ENCODE data around the gene TRIP10.

The TRIP10 gene

GRCh38 chr19:6711605-6712004 lies 27.9 kb upstream of the TRIP10 start:
- DNase-seq (ENCODE audit: extremely low read depth in 1 of 2, low read depth in 1 of 2) = no peak

DNA sequence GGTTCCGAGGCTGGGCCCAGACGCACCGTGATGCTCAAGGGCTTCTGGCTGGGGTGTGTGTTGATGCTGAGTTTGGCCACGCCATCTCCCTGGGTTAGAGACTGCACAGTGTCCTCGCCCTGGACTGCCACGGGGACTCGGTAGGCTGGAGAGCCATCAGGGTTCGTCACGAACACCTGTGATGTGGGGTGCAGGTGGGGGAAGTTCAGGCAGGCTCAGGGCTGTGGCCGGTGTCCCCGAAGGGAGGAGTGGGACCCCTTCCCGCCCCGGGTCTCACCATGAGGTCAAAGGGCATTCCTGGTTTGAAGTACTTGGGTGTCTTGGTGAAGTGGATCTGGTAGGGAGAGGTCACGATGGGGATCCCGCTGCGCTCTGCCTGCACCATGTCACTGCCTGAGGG lies 27.2 kb upstream of the TRIP10 start:
- no peak for DNase-seq (ENCODE audit: extremely low read depth in 1 of 2, low read depth in 1 of 2)

DNA sequence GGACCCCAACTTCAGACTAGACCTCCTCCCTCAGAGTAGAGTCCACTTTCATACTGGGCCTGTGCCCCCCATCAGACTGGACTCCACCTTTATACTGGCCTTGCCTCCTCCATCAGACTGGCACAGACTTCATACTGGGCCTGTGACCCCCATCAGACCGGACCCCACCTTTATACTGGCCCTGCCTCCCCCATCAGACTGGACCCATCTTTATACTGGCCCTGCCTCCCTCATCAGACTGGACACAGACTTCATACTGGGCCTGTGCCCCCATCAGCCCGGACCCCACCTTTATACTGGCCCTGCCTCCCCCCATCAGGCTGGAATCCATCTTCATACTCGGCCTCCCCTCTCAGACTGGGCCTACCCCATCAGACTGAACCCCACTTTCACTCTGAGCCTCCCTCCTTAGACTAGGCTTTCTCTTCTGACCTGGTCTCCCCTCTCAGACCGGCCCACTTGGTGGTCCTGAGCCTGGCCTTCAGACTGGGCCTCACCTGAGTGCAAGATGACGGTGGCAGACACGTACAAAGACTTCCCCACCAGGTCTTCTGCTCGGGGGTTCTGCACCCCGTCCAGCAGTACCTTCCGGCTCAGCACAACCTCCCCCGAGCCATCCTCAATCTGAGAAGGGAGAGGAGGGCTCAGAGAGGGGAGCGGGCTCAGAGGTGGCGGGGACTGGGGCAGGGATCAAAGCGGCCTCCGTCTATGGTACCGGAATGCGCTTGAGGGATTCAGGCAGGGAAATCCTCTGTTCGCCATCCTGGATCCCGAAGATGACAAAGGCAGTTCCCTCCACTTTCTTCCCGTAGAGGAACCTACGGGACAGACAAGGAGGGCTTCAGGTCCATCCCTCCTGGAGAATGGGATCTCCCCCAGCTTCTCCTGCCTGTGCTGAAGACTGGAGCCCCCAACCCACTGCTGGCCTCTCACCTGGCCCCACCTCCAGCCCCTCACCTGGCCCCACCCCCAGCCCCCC lies 26.5 kb upstream of the TRIP10 start:
- no peak for DNase-seq (ENCODE audit: extremely low read depth in 1 of 2, low read depth in 1 of 2)

- DNase-seq (ENCODE audit: extremely low read depth in 1 of 2, low read depth in 1 of 2) = no peak
Observed at GRCh38 chr19:6713773-6714692, 25.4 kb upstream of the TRIP10 start.

DNA sequence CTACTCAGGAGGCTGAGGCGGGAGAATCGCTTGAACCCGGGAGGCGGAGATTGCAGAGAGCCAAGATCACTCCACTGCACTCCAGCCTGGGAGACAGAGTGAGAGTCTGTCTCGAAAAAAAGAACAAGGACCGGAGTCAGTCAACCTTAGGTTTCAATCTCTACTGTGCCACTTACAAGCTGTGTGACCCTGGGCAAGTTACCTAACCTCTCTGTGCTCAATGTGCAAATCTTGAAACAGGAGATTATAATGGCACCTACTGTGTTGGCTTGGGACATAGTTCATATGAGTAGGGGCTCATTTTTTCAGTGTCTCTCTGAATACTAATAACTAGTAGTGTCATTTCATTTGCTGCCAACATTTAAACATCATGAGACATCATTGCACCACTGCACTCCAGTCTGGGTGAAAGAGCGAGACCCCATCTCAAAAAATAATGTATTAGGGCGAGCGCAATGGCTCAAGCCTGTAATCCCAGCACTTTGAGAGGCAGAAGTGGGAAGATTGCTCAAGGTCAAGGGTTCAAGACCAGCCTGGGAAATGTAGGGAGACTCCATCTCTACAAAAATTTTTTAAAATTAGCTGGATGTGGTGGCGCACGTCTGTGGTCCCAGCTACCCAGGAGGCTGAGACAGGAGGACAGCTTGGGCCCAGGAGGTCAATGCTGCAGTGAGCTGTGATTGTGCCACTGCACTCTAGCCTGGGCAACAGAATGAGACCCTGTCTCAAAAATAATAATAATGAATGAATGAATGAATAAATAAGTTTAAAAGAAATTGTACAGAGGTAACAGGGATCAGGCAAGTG lies 24.5 kb upstream of the TRIP10 start:
- no peak for DNase-seq (ENCODE audit: extremely low read depth in 1 of 2, low read depth in 1 of 2)

DNA sequence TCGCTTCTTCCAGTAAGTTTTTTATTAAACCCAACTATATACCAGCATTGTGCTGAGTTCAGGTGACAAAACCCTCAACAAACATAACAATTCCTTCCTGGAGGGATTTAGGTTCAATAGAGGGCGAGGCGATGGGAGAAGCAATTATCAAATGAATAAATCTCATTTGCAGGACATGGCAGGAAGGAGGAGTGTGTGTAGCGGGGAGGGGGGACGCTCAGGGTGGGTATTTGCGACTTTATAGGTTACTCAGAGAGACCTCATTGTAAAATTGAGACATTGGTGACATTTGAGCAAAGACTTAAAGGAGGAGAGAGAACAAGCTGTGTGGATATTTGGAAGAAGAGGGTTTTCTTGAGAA lies 22.9 kb upstream of the TRIP10 start:
- DNase-seq (ENCODE audit: extremely low read depth in 1 of 2, low read depth in 1 of 2) = no peak

GRCh38 chr19:6717036-6717435 lies 22.4 kb upstream of the TRIP10 start:
- DNase-seq (ENCODE audit: extremely low read depth in 1 of 2, low read depth in 1 of 2) = no peak

DNA sequence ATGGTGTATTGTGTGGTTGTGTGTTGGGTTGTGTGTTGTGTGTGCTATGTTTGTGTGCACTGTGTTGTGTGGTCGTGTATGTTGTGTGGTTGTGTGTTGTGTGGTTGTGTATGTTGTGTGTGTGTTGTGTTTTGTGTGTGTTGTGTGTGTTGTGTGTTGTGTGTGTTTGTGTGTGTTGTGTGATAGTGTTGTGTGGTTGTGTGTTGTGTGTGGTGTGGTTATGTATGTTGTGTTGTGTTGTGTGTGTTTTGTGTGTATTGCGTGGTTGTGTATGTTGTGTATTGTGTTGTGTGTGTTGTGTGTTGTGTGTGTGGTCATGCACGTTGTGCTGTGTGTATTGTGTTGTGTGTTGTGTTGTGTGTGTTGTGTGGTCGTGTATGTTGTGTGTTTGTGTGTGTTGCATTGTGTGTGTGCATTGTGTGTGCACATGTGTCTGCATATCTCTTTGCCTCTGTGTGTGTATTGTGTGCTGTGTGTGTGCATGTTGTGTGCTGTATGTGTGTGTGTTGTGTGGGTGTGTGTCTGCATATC lies 22.0 kb upstream of the TRIP10 start:
- DNase-seq (ENCODE audit: extremely low read depth in 1 of 2, low read depth in 1 of 2) = no peak

DNA sequence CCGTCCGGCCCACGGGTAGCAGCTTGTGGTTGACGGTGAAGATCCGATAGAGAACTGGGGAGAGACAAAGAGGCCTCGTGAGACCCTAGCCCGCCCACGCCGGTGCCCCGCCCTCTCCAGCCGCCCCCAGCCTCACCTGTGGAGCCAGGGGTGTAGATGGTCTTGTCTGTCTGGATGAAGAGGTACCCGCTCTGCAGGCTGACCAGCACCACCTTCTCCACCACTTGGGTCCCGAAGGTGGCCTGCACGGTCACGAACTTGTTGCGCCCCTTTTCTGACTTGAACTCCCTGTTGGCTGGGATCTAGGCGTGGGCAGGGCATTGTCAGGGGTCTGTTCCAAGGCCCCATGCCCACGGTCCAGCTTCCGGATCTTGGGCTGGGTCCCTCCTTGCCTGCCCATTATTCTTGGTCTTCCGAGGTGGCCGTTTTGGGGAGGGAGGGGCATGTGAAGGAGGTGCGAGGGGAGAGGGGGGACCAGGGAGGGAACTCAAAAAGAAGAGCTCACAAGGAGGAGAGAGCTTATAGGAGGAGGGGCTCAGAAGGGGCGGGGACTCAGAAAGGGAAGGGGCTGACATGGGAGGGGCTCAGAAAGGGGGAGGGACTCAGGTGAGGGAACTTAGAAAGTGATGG lies 21.3 kb upstream of the TRIP10 start:
- DNase-seq (ENCODE audit: extremely low read depth in 1 of 2, low read depth in 1 of 2) = no peak

DNA sequence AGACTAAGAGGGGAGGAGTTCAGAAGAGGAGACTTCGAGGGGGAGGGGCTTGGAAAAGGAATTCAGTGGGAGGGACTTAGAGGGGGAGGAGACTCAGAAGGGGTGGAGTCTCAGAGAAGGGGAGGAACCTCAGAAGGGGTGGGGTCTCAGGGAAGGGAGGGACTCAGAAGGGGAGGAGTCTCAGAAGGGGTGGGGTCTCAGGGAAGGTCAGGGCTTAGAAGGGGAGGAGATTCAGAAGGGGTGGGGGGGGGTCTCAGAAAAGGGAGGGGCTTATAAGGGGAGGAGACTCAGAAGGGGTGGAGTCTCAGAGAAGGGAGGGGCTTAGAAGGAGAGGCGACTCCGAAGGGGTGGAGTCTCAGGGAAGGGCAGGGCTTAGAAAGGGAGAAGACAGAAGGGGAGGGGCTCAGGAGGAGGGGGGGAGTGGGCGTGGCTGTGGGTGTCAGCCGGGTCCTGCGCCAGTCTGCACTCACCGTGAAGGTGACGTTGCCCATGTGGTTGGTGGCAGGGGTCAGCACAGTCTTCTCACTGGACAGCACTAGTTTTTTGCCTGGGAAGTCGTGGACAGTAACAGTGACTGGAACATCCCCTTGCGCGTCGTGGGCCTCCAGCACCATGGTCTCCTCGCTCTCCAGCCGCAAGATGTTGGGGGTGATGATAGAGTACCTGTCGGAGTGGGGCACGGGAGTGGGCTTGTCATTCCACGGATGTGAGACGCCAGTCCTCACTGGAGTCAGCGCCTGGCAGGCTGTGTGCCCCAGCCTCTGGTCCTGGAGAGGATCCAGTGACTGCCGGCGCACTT lies 20.5 kb upstream of the TRIP10 start:
- DNase-seq (ENCODE audit: extremely low read depth in 1 of 2, low read depth in 1 of 2) = no peak

DNA sequence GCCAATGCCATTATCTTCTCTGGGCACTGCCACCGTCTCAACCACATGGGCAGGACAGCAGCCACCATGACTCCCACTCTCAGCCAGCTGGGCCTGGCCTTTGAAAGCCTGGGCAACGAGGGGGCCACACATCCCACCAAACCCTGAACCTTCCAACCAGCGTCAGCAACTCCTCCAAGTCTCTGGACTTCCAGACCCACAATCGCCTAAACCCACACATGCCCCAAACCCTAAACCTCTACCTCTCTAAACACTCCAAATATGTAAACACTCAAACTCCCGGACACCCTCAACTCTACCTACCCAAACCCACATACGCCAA lies 20.0 kb upstream of the TRIP10 start:
- DNase-seq (ENCODE audit: extremely low read depth in 1 of 2, low read depth in 1 of 2) = no peak

GRCh38 chr19:6719992-6720368 lies 19.5 kb upstream of the TRIP10 start:
- DNase-seq (ENCODE audit: extremely low read depth in 1 of 2, low read depth in 1 of 2) = no peak

GRCh38 chr19:6720369-6721137 lies 18.9 kb upstream of the TRIP10 start, which contains the start of gene C3:
Gene C3 (minus strand): TSS chr19:6720650. CDS start chr19:6720589, 61 bp downstream.
- DNase-seq (ENCODE audit: extremely low read depth in 1 of 2, low read depth in 1 of 2) = no peak

- no peak for DNase-seq (ENCODE audit: extremely low read depth in 1 of 2, low read depth in 1 of 2)
Observed at GRCh38 chr19:6721138-6721474, 18.4 kb upstream of the TRIP10 start.

DNA sequence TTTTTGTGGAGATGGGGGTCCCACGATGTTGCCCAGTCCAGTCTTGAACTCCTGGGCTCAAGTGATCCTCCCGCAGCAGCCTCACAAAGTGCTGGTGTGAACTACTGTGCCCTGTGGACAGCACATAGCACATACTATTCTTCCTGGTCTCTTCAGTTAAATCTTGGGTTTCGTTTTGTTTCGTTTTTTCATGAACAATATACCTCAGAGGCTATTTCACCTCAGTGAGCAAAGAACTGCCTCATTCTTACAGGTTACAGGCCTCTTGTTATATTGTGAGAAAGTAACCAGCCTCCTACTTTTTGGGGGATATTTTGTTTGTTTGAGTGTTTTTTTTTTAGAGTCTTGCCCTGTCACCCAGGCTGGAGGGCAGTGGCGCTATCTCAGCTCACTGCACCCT lies 17.7 kb upstream of the TRIP10 start:
- no peak for DNase-seq (ENCODE audit: extremely low read depth in 1 of 2, low read depth in 1 of 2)

- DNase-seq (ENCODE audit: extremely low read depth in 1 of 2, low read depth in 1 of 2) = no peak
Observed at GRCh38 chr19:6723108-6723618, 16.3 kb upstream of the TRIP10 start.

DNA sequence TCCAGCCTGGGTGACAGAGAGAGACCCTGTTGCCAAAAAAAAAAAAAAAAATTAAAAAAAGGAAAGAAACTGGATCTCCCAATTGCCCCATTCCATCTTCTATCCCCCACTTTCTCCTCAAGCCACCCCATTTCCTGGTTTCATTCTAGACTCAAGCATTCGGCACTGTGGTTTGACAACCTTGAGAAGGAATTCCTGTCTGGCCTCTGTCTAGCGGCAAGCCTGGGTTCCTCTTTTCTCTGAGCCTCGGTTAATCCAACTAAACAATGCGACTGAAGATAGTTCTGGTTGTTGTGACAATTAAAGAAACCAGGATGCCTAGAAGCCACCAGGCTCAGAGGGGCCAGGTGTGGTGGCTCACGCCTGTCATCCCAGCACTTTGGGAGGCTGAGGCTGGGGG lies 15.7 kb upstream of the TRIP10 start:
- no peak for DNase-seq (ENCODE audit: extremely low read depth in 1 of 2, low read depth in 1 of 2)

- DNase-seq (ENCODE audit: extremely low read depth in 1 of 2, low read depth in 1 of 2) = no peak
Observed at GRCh38 chr19:6724631-6725492, 14.6 kb upstream of the TRIP10 start.

Measured in stimulated activated CD8-positive, alpha-beta memory T cell treated with anti-CD3 and anti-CD28 coated beads, Interleukin-7, amount 100 ng/mL, for 48 hours (primary cell).